ENCODE results near the gene PAQR9. TPM values are rescaled to one million over a fixed set of nuclear protein-coding genes. Genes with fewer than 3 reads are reported as not detected.

Gene PAQR9
- total RNA-seq, 4 donors from 2014 or later, result not detected

DNA sequence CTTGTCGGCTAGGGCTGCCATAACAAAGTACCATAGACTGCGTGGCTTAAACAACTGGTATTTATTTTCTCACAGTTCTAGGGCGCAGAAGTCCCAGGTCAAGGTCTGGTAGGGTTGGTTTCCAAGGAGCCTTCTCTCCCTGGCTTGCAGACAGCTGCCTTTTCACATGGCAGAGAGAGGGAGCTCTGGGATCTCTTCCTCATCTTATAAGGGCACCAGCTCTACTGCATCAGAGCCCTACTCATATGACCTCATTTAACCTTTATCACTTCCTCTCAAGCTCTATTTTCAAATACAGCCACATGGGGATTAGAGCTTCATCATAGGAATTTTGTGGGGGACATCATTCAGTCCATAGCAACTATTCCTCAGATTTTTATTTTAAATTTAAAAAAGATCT is 17.6 kb upstream of the PAQR9 start:
- DNase-seq (ENCODE audit: low spot score in 2 of 2), result no peak
- TF ChIP-seq POLR2A (IDR thresholded peaks at IDR 0.05), result no peak
- TF ChIP-seq POLR2AphosphoS5 (IDR thresholded peaks at IDR 0.05), result no peak
- TF ChIP-seq, protein P1, sequence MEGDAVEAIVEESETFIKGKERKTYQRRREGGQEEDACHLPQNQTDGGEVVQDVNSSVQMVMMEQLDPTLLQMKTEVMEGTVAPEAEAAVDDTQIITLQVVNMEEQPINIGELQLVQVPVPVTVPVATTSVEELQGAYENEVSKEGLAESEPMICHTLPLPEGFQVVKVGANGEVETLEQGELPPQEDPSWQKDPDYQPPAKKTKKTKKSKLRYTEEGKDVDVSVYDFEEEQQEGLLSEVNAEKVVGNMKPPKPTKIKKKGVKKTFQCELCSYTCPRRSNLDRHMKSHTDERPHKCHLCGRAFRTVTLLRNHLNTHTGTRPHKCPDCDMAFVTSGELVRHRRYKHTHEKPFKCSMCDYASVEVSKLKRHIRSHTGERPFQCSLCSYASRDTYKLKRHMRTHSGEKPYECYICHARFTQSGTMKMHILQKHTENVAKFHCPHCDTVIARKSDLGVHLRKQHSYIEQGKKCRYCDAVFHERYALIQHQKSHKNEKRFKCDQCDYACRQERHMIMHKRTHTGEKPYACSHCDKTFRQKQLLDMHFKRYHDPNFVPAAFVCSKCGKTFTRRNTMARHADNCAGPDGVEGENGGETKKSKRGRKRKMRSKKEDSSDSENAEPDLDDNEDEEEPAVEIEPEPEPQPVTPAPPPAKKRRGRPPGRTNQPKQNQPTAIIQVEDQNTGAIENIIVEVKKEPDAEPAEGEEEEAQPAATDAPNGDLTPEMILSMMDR (IDR thresholded peaks at IDR 0.05), result no peak
- TF ChIP-seq EP300 (IDR thresholded peaks at IDR 0.05), result no peak
- 60% methylated on average over 3 of the region's 3 CpGs for WGBS
- no peaks in the 10 kb centered on the region for H3K27me3 ChIP-seq
- no peaks in the 10 kb centered on the region for H3K36me3 ChIP-seq
- peaks cover 5% of the 10 kb centered on the region for H3K4me1 ChIP-seq
- H3K9me3 ChIP-seq, result no peaks in the 10 kb centered on the region
- no peak overlapping the region for H3K4me3 ChIP-seq
- H3K27ac ChIP-seq, result no peak overlapping the region

GRCh38 chr3:142977399-142977728 is 13.9 kb upstream of the PAQR9 start:
- no peak for DNase-seq (ENCODE audit: low spot score in 2 of 2)
- TF ChIP-seq EP300 (IDR thresholded peaks at IDR 0.05) (no peak), POLR2A (IDR thresholded peaks at IDR 0.05) (no peak)
- Histone ChIP-seq H3K27ac (no peak overlapping the region), H3K4me1 (peaks cover 5% of the 10 kb centered on the region), H3K4me3 (no peak overlapping the region), H3K9me3 (no peaks in the 10 kb centered on the region), H3K36me3 (no peaks in the 10 kb centered on the region), H3K27me3 (no peaks in the 10 kb centered on the region)
- WGBS, result 79% methylated on average over 1 of the region's 1 CpG

GRCh38 chr3:142976621-142977398 is 13.3 kb upstream of the PAQR9 start:
- H3K27ac ChIP-seq, result no peak overlapping the region
- 54% methylated on average over 8 of the region's 8 CpGs for WGBS
- no peaks in the 10 kb centered on the region for H3K9me3 ChIP-seq
- peaks cover 5% of the 10 kb centered on the region for H3K4me1 ChIP-seq
- H3K36me3 ChIP-seq, result no peaks in the 10 kb centered on the region
- no peaks in the 10 kb centered on the region for H3K27me3 ChIP-seq
- DNase-seq (ENCODE audit: low spot score in 2 of 2), result no peak
- H3K4me3 ChIP-seq, result no peak overlapping the region
- TF ChIP-seq POLR2A (IDR thresholded peaks at IDR 0.05), result no peak
- TF ChIP-seq POLR2AphosphoS5 (IDR thresholded peaks at IDR 0.05), result no peak
- no peak for TF ChIP-seq EP300 (IDR thresholded peaks at IDR 0.05)
- TF ChIP-seq, protein P1 (IDR thresholded peaks at IDR 0.05), result no peak

DNA sequence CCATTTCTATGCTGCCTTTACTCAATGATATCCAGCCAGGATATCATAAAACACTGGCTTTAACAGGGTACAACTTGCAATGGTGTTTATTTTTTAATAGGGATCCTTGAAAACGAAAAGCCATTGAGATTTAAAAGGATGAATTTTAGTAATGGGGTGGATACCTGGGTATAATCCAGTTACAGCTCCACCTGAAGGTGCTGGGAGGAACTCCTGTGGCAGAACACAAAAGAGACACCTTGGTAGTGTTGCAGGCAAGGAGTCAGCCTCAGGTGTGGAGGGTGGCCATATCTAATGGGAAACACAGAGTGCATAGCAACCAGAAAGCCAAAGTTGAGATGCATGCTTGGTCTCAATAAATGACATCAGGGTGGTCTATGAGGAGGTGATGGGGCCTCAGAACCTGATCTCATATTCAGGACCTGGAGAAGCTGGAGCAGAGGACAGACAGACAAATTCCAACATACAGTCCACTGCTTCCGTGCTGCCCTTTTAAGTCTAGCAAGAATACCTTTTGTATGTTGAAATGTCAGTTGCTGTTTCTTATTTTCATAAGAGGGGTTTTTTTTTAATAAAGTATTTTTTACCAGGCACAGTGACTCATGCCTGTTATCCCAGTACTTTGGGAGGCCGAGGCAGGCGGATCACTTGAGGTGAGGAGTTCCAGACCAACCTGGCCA is 12.0 kb upstream of the PAQR9 start:
- no peak for TF ChIP-seq EP300 (IDR thresholded peaks at IDR 0.05)
- no peak for TF ChIP-seq POLR2A (IDR thresholded peaks at IDR 0.05)
- TF ChIP-seq, protein P1 (IDR thresholded peaks at IDR 0.05), result no peak
- TF ChIP-seq POLR2AphosphoS5 (IDR thresholded peaks at IDR 0.05), result no peak
- H3K27ac ChIP-seq, result no peak overlapping the region
- H3K9me3 ChIP-seq, result no peaks in the 10 kb centered on the region
- no peaks in the 10 kb centered on the region for H3K27me3 ChIP-seq
- no peak for DNase-seq (ENCODE audit: low spot score in 2 of 2)
- no peak overlapping the region for H3K4me3 ChIP-seq
- peaks cover 5% of the 10 kb centered on the region for H3K4me1 ChIP-seq
- H3K36me3 ChIP-seq, result no peaks in the 10 kb centered on the region
- 88% methylated on average over 4 of the region's 4 CpGs for WGBS

DNA sequence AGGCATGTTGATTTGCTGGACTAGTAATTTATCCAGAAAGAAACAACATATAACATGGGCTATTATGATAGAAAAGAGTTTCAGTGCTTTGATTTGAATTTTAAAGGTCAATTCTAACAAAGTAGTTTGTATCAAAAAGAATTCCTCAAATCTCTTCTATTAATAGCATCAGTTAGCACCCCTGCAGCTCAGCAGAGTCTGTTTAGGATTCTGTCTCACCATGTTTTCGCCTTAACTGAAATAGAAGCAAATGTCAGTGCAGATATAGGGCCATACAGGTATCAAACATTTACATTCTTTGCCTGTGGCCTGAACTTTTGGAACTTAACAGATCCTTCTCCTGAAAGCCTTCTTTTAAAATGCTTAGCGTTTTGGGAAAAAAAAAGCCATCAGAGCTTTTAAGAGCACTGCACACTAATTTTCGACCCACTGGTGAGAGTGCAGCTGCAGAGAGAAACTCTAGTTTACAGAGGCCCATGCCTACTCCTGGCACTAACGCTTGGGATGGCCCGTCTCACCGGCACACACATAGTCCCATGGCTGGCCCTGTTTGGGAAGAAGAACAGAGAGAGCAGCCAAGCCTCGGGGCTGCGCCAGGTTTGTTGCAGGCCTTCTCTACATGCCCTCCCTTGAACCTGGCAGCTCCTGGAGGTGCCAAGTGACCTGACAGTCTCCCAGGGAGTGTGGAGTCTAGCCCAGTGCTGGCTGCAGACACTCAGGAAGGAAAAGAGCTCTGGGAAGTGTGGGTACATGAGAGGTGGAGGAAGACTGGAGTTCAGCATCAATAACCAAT is 9.9 kb upstream of the PAQR9 start:
- Histone ChIP-seq H3K4me1 (peaks cover 5% of the 10 kb centered on the region), H3K27me3 (no peaks in the 10 kb centered on the region), H3K4me3 (no peak overlapping the region), H3K9me3 (no peaks in the 10 kb centered on the region), H3K36me3 (no peaks in the 10 kb centered on the region), H3K27ac (no peak overlapping the region)
- WGBS, result 86% methylated on average over 7 of the region's 8 CpGs
- no peak for DNase-seq (ENCODE audit: low spot score in 2 of 2)
- TF ChIP-seq EP300 (IDR thresholded peaks at IDR 0.05) (no peak), POLR2A (IDR thresholded peaks at IDR 0.05) (no peak), POLR2AphosphoS5 (IDR thresholded peaks at IDR 0.05) (no peak)
- TF ChIP-seq, protein P1 (IDR thresholded peaks at IDR 0.05), result no peak
